ENCODE measurements around the gene KRT12. TPM values are rescaled to one million over a fixed set of nuclear protein-coding genes. Genes with fewer than 3 reads are reported as not detected.

The KRT12 gene
- total and polyA plus RNA-seq, 3 experiments from 2014 or later: not detected

GRCh38 chr17:40878044-40878443 lies 11.0 kb upstream of the KRT12 start:
- no peaks in the 10 kb centered on the region for H3K9me3 ChIP-seq (ENCODE audit: low read length)
- no peak overlapping the region for H3K4me3 ChIP-seq (ENCODE audit: low read length)
- no peaks in the 10 kb centered on the region for H3K27me3 ChIP-seq (ENCODE audit: insufficient read depth, low read length, poor library complexity, severe bottlenecking)
- no peak for DNase-seq
- H3K27ac ChIP-seq (ENCODE audit: low read depth, low read length): no peak overlapping the region
- POLR2A ChIA-PET: no interaction called here
- Mint-ChIP-seq H3K9me3 (no peaks in the 10 kb centered on the region), H3K27ac (no peak overlapping the region), H3K4me1 (no peaks in the 10 kb centered on the region), H3K36me3 (no peaks in the 10 kb centered on the region), H3K4me3 (no peak overlapping the region), H3K27me3 (peaks cover 6 to 16% of the 10 kb centered on the region in 2 donors)
- H3K36me3 ChIP-seq (ENCODE audit: insufficient read depth, low read length): no peaks in the 10 kb centered on the region
- no peaks in the 10 kb centered on the region for H3K4me1 ChIP-seq (ENCODE audit: insufficient read depth, low read length)
- CTCF ChIA-PET: no interaction called here

DNA sequence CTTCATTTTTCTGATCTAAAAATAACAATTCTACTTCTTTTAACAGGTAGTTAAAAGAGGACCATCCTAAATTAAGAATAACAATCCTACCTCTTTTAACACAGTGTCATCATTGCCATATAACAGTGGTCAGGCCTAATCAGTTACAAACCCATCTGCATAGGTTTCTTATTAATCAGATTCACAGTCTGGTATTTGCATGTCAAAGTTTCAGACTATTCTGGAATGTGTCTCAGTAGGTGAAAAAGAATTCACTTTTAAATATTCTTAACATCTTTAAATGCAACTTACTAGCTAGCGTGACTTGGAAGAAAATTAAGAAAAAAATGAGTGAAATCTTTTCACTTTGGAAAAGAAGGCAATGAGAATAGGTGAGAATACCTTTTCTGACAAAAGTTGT lies 6.8 kb upstream of the KRT12 start:
- Mint-ChIP-seq H3K27ac (no peak overlapping the region), H3K27me3 (peaks cover 14 to 33% of the 10 kb centered on the region in 2 donors), H3K4me3 (no peak overlapping the region), H3K4me1 (no peaks in the 10 kb centered on the region), H3K9me3 (no peaks in the 10 kb centered on the region), H3K36me3 (no peaks in the 10 kb centered on the region)
- H3K4me3 ChIP-seq (ENCODE audit: low read length): no peak overlapping the region
- POLR2A ChIA-PET: no interaction called here
- peaks cover 5% of the 10 kb centered on the region for H3K27me3 ChIP-seq (ENCODE audit: insufficient read depth, low read length, poor library complexity, severe bottlenecking)
- no peaks in the 10 kb centered on the region for H3K4me1 ChIP-seq (ENCODE audit: insufficient read depth, low read length)
- H3K36me3 ChIP-seq (ENCODE audit: insufficient read depth, low read length): no peaks in the 10 kb centered on the region
- H3K9me3 ChIP-seq (ENCODE audit: low read length): no peaks in the 10 kb centered on the region
- H3K27ac ChIP-seq (ENCODE audit: low read depth, low read length): no peak overlapping the region
- DNase-seq: no peak
- CTCF ChIA-PET: interaction anchor here (1.1 kb wide), 1 partner anchor 10 kb away, joined by 4 read pairs; no protein-coding TSS in a partner anchor

GRCh38 chr17:40873255-40873654 lies 6.2 kb upstream of the KRT12 start:
- H3K36me3 Mint-ChIP-seq: no peaks in the 10 kb centered on the region
- no peaks in the 10 kb centered on the region for H3K4me1 Mint-ChIP-seq
- Histone ChIP-seq H3K27ac (ENCODE audit: low read depth, low read length) (no peak overlapping the region), H3K4me3 (ENCODE audit: low read length) (no peak overlapping the region), H3K27me3 (ENCODE audit: insufficient read depth, low read length, poor library complexity, severe bottlenecking) (peaks cover 5% of the 10 kb centered on the region), H3K4me1 (ENCODE audit: insufficient read depth, low read length) (no peaks in the 10 kb centered on the region), H3K36me3 (ENCODE audit: insufficient read depth, low read length) (no peaks in the 10 kb centered on the region), H3K9me3 (ENCODE audit: low read length) (no peaks in the 10 kb centered on the region)
- DNase-seq: no peak
- H3K4me3 Mint-ChIP-seq: no peak overlapping the region
- no peak overlapping the region for H3K27ac Mint-ChIP-seq
- POLR2A ChIA-PET: no interaction called here
- CTCF ChIA-PET: interaction anchor here (1.1 kb wide), 1 partner anchor 10 kb away, joined by 4 read pairs; no protein-coding TSS in a partner anchor
- peaks cover 14 to 33% of the 10 kb centered on the region in 2 donors for H3K27me3 Mint-ChIP-seq
- no peaks in the 10 kb centered on the region for H3K9me3 Mint-ChIP-seq

DNA sequence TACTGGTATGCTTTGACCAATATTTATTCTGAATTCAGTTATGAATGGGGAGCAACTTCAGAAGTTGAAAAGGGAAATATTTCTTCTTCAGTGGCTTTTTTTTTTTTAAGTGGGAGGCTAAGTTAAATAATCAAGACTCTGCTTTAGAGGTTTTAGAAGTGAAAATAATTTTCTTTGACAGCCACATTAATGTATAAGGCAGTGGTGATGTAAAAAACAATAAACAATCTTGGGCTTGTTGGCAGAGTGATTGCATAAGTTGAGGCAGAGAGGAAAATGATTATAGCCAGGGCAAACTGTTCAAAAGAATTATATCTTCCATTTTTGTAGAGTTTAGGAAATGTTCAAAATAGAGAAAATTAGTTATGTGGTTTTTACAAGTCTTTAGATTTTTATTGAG lies 5.4 kb upstream of the KRT12 start:
- Mint-ChIP-seq H3K9me3 (no peaks in the 10 kb centered on the region), H3K27me3 (peaks cover 14 to 35% of the 10 kb centered on the region in 2 donors), H3K4me1 (no peaks in the 10 kb centered on the region), H3K27ac (no peak overlapping the region), H3K4me3 (no peak overlapping the region), H3K36me3 (no peaks in the 10 kb centered on the region)
- CTCF ChIA-PET: no interaction called here
- POLR2A ChIA-PET: no interaction called here
- Histone ChIP-seq H3K4me3 (ENCODE audit: low read length) (no peak overlapping the region), H3K36me3 (ENCODE audit: insufficient read depth, low read length) (no peaks in the 10 kb centered on the region), H3K4me1 (ENCODE audit: insufficient read depth, low read length) (no peaks in the 10 kb centered on the region), H3K27ac (ENCODE audit: low read depth, low read length) (no peak overlapping the region), H3K27me3 (ENCODE audit: insufficient read depth, low read length, poor library complexity, severe bottlenecking) (peaks cover 5% of the 10 kb centered on the region), H3K9me3 (ENCODE audit: low read length) (no peaks in the 10 kb centered on the region)
- no peak for DNase-seq

- Mint-ChIP-seq H3K4me1 (no peaks in the 10 kb centered on the region), H3K4me3 (no peak overlapping the region), H3K36me3 (no peaks in the 10 kb centered on the region), H3K27me3 (peaks cover 14 to 37% of the 10 kb centered on the region in 2 donors), H3K9me3 (no peaks in the 10 kb centered on the region), H3K27ac (peak overlapping the region in 1 of 8 donors; percentile 68)
- Histone ChIP-seq H3K36me3 (ENCODE audit: insufficient read depth, low read length) (no peaks in the 10 kb centered on the region), H3K4me3 (ENCODE audit: low read length) (no peak overlapping the region), H3K9me3 (ENCODE audit: low read length) (no peaks in the 10 kb centered on the region), H3K27ac (ENCODE audit: low read depth, low read length) (no peak overlapping the region), H3K27me3 (ENCODE audit: insufficient read depth, low read length, poor library complexity, severe bottlenecking) (peaks cover 5% of the 10 kb centered on the region), H3K4me1 (ENCODE audit: insufficient read depth, low read length) (no peaks in the 10 kb centered on the region)
- ChIA-PET CTCF (interaction anchor here (0.7 to 1.3 kb wide), 2 partner anchors 12 to 23 kb away, joined by 3 read pairs; no protein-coding TSS in a partner anchor), POLR2A (no interaction called here)
- no peak for DNase-seq
Measured at GRCh38 chr17:40871316-40871715, 4.3 kb upstream of the KRT12 start.

DNA sequence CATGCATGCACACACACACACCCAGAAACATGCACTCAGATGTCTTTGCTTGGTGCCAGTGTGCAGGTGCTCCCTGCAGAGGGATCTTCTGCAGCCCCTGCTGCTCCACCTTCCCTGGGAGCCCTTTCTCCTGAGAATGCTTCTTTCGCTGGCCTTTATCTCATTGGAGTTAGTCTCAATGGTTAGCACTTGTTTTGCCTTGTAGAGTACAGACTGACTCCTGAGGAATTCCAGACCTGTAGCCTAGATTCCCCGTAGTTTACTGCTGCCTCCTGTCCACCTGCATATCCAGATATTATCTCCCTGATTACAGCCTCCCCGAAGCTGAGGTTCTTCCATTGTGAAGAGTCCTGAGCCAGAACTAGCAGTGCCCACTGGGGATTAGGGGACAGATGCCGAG lies 3.1 kb upstream of the KRT12 start:
- CTCF ChIA-PET: no interaction called here
- H3K4me1 Mint-ChIP-seq: no peaks in the 10 kb centered on the region
- no peak for DNase-seq

DNA sequence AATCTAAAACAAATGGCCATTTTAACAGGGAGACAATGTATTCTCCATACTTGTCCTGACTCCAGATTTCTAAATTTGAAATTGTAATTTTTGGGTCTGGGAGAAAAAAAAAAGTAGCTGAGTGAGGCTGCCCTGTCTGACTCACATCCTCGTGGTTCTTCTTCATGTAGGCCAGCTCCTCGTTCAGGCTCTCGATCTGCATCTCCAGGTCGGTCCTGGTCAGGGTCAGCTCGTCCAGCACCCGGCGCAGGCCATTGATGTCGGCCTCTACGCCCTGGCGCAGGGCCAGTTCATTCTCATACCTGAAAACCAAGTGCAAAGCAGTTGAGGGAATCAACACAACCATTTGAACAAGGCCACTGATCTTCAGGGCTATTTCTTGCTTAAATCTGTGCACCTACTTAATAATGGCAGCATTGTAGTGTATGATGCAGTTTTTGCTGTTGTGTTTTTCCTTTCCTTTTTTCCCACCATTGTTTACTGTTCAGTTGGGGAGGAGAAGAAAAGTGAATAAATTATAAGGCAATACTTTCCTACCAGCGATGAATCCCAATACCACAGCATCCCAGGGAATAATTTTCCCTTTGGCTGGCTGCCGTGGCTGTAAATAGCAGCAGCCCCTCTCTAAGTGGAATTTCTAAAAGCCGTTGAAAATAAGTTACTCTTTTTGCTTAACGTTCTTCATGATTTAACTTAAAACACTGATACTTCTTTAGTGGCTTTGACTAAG lies 2.2 kb downstream of the KRT12 start:
- no peak overlapping the region for H3K27ac ChIP-seq (ENCODE audit: low read depth, low read length)
- ChIA-PET CTCF (no interaction called here), POLR2A (no interaction called here)
- H3K4me1 ChIP-seq (ENCODE audit: insufficient read depth, low read length): no peaks in the 10 kb centered on the region
- no peaks in the 10 kb centered on the region for H3K36me3 ChIP-seq (ENCODE audit: insufficient read depth, low read length)
- Mint-ChIP-seq H3K36me3 (no peaks in the 10 kb centered on the region), H3K27me3 (peaks cover 8 to 37% of the 10 kb centered on the region in 2 donors), H3K4me3 (no peak overlapping the region), H3K27ac (no peak overlapping the region), H3K4me1 (no peaks in the 10 kb centered on the region), H3K9me3 (no peaks in the 10 kb centered on the region)
- H3K4me3 ChIP-seq (ENCODE audit: low read length): no peak overlapping the region
- H3K27me3 ChIP-seq (ENCODE audit: insufficient read depth, low read length, poor library complexity, severe bottlenecking): peaks cover 1% of the 10 kb centered on the region
- no peak for DNase-seq
- no peaks in the 10 kb centered on the region for H3K9me3 ChIP-seq (ENCODE audit: low read length)

More for the DNA sequence above, 3.1 kb upstream of the KRT12 start:
- Mint-ChIP-seq H3K9me3 (no peaks in the 10 kb centered on the region), H3K27ac (peak overlapping the region in 1 of 8 donors; percentile 86), H3K4me3 (no peak overlapping the region), H3K27me3 (peaks cover 16 to 41% of the 10 kb centered on the region in 2 donors), H3K36me3 (no peaks in the 10 kb centered on the region)
- no peak overlapping the region for H3K27ac ChIP-seq (ENCODE audit: low read depth, low read length)
- POLR2A ChIA-PET: no interaction called here
- no peaks in the 10 kb centered on the region for H3K4me1 ChIP-seq (ENCODE audit: insufficient read depth, low read length)
- H3K36me3 ChIP-seq (ENCODE audit: insufficient read depth, low read length): no peaks in the 10 kb centered on the region
- H3K9me3 ChIP-seq (ENCODE audit: low read length): no peaks in the 10 kb centered on the region
- H3K27me3 ChIP-seq (ENCODE audit: insufficient read depth, low read length, poor library complexity, severe bottlenecking): peaks cover 5% of the 10 kb centered on the region
- no peak overlapping the region for H3K4me3 ChIP-seq (ENCODE audit: low read length)

GRCh38 chr17:40862985-40863733 lies 3.9 kb downstream of the KRT12 start:
- POLR2A ChIA-PET: no interaction called here
- Histone ChIP-seq H3K27ac (ENCODE audit: low read depth, low read length) (no peak overlapping the region), H3K4me1 (ENCODE audit: insufficient read depth, low read length) (no peaks in the 10 kb centered on the region), H3K36me3 (ENCODE audit: insufficient read depth, low read length) (no peaks in the 10 kb centered on the region), H3K4me3 (ENCODE audit: low read length) (no peak overlapping the region), H3K9me3 (ENCODE audit: low read length) (no peaks in the 10 kb centered on the region), H3K27me3 (ENCODE audit: insufficient read depth, low read length, poor library complexity, severe bottlenecking) (no peaks in the 10 kb centered on the region)
- H3K27ac Mint-ChIP-seq: no peak overlapping the region
- no peaks in the 10 kb centered on the region for H3K36me3 Mint-ChIP-seq
- CTCF ChIA-PET: interaction anchor here (0.8 to 0.9 kb wide), 2 partner anchors 11 to 803 kb away, joined by 3 to 4 read pairs; no protein-coding TSS in a partner anchor
- H3K27me3 Mint-ChIP-seq: peaks cover 8 to 40% of the 10 kb centered on the region in 2 donors
- peak in 1 of 5 donors; percentile 3 for DNase-seq
- H3K9me3 Mint-ChIP-seq: no peaks in the 10 kb centered on the region
- H3K4me3 Mint-ChIP-seq: no peak overlapping the region
- no peaks in the 10 kb centered on the region for H3K4me1 Mint-ChIP-seq
